GM18951 (cell line): ENCODE data around the gene SESN3.
A peak's percentile ranks its signal among the peaks of the same experiment; 100 is the strongest.
"Not testable (repeated sequence)": the region's sequence is repeated elsewhere in the genome, so short reads cannot be mapped to it uniquely, and the experiment has no call there.

ENCODE experiments used
- POLR2A ChIP-seq: IDR thresholded peaks from 4 replicates; pipeline ENCODE4 v1.6.1; 2011; ENCODE audit warnings: mild to moderate bottlenecking; ENCODE audit not compliant: insufficient read length, insufficient read depth; ENCODE audit errors: extremely low read depth
- in situ Hi-C: fragments of 300-500 bp; cut with MboI; formaldehyde crosslinking; loops from one replicate; pipeline ENCODE4 v1.12.0; 2022; ENCODE audit warnings: low sequenced_read_pairs, mixed read lengths, inconsistent platforms; ENCODE audit not compliant: unreplicated experiment

SESN3 gene, protein sequence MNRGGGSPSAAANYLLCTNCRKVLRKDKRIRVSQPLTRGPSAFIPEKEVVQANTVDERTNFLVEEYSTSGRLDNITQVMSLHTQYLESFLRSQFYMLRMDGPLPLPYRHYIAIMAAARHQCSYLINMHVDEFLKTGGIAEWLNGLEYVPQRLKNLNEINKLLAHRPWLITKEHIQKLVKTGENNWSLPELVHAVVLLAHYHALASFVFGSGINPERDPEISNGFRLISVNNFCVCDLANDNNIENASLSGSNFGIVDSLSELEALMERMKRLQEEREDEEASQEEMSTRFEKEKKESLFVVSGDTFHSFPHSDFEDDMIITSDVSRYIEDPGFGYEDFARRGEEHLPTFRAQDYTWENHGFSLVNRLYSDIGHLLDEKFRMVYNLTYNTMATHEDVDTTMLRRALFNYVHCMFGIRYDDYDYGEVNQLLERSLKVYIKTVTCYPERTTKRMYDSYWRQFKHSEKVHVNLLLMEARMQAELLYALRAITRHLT

DNA sequence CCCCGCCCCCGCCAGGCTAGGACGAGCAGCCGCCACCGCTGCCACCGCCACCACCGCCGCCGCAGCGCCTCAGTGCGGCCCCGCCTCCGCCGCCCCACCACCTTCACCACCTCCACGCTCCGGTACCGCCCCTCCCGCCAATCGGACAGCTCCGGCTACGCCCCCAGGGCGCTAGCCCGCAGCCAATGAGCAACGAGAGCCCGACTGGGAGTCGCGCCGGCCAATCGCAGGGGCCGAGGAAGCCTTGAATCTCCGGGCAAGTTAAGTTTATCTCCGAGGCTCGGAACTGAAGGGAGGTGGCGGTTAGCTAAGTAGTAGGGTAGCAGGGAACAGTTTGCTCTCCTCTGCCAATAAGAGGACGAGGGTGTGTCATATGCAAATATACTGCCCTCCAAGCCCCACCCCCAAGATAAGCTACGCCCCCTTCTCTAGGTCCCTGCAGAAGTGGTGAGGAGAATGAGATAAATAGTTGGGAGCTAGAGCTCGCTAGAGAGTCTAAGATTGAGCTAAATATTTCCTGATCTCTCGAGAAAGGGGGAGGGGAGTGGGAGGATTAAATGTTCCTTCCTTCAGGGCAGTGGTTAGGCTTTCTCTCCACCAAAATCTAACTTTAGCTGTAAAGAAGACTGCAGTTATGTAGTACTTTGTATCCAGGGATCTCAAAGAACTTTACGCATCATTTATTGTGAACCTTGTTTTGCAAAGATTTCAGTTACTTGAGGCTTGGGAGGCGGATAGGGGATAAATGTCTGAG, at the start of gene SESN3:
SESN3 (minus strand) TSS at position 76 of the 754 bp plus-strand sequence. CDS start 342 bp downstream, outside the sequence.
- in situ Hi-C loops = no loop called here
- peak; percentile 64 for TF ChIP-seq POLR2A

DNA sequence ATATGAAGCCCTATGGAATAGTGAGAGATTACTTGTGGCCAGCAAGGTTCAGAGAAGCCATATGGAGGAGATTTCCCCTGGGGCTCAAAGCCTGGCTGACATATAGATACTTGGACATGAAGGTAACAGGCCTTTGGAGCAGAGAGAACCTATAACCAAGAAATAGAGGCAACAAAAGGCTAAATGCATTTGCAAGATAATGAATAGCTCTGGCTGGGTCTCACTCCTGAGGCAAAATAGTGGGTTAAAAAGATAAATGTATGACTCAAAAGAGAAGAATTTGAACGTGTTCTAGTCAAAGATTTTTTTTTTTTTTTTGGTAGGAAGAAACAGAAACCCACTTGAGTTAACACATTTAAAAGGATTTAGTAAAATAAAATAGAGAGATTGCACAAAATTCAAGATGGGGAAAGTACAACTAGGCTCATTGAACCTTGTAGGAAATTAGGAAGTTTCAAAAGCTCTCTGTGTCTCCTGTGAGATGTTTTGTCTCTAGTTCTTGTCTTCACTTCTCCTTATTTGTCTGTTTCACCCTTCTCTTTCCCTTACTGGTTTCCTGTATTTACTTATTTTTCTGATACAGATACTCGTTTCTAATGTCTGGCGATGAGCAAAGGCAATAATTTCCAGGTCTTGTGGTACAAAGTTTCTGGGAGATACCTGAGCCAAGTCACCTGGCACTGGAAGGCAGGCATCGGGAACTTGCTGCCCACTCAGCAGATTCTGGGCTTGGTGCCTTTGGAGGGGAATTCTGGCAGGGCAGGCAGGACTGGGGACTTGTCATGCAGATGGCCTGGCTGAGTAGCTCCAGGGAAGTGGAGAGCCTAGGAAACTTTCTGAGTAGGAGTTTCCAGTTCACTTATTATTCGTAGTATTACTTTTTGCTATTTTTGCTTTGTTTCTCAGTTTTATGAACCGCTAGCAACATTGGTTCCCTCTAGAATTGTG, 49.2 kb upstream of the SESN3 start:
- no peak for TF ChIP-seq POLR2A
- in situ Hi-C loops = no loop called here

GRCh38 chr11:95277868-95278267, 46.9 kb upstream of the SESN3 start:
- in situ Hi-C loops = no loop called here
- TF ChIP-seq POLR2A = no peak

DNA sequence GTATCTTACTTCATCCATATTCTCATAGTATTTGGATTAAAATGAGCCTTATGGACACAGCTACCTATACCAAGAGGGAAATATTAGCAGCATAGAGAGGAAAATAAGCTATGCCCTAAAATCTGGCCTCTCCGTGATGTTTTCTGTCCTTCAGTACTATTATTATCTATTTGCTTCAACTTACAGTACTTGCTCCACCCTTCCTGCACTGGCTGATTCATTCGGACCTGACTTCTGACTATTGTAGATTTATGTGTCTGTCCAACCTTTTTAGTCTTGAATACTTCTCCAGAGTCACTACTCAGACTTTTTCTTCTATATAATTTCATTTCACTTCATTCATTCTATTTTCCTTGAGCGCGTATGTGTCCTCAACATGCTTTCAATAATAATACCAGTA, 45.1 kb upstream of the SESN3 start:
- in situ Hi-C loops = no loop called here
- TF ChIP-seq POLR2A = no peak

- in situ Hi-C loops = not testable (repeated sequence)
Measured at GRCh38 chr11:95273618-95274017, 42.6 kb upstream of the SESN3 start.

- TF ChIP-seq POLR2A = no peak
- in situ Hi-C loops = no loop called here
Measured at GRCh38 chr11:95269036-95269819, 38.2 kb upstream of the SESN3 start.

GRCh38 chr11:95268391-95268790, 37.4 kb upstream of the SESN3 start:
- in situ Hi-C loops = no loop called here
- no peak for TF ChIP-seq POLR2A

GRCh38 chr11:95267601-95268213, 36.7 kb upstream of the SESN3 start:
- in situ Hi-C loops = no loop called here
- TF ChIP-seq POLR2A = no peak

DNA sequence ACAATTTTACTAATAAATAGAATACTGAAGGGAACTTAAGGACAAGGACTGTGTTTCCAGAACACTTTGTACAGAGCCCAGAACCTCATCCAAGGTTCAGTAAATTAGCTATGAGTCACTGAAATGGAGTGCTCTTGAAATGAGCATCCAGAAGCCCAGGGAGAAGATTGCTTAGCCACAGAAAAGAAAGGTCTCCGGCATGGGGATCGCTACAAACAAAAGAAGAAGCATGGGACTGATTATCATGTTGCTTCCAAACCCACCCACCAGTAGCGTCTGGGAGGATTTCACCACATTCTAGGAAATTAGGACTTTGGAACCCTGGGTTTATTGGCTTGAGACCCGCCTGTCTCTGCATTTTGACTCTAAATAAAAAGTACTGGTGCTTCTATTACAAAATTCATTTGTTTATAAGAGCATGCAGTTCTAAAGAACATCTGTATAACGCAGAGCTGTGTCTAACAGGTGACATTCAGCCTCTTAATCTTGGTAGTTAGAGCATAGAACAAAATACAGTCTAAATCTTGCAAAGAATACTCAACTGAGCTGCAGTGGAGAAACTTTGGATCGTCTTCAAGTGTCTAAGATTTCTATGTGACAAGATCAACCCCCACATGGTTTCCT, 35.9 kb upstream of the SESN3 start:
- in situ Hi-C loops = no loop called here
- TF ChIP-seq POLR2A = no peak

GRCh38 chr11:95264881-95265280, 33.9 kb upstream of the SESN3 start:
- in situ Hi-C loops = no loop called here
- TF ChIP-seq POLR2A = no peak

DNA sequence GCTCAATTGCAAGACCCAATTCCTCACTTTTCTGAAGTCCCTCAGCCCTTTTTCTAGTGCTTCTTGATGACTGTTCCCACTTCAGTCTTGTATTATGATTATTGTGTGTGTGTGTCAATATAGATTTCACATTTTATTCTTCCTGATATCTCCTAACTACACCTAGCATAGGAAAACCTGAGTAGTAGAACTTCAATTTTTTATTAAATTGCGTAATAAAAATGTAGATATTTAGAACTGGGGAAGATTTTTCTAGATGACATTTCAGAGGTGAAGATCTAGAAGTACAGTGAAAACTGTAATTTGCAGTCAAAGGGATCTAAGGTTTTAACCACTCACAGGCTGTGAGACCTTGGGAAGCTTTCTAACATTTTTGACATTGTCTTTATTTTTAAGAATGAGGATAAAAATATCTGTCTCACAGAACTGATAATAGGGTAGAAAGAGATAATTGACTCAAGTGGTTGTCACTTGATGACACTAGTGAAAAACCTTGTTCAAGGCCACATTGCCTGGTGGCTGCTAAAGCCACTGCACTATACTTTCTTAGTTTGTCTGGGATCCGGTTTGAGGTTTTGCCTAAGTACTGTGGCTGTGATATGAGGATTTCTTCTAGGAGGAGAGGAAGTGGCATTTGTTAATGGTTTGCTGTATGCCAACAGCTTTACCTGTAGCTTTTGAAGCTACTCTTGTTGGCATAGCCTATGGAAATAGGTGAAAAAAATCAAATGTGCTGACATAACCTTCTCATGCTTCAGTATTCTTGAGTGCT, 32.2 kb upstream of the SESN3 start:
- in situ Hi-C loops = no loop called here
- no peak for TF ChIP-seq POLR2A

GRCh38 chr11:95257456-95257971, 26.5 kb upstream of the SESN3 start:
- no peak for TF ChIP-seq POLR2A
- in situ Hi-C loops = no loop called here
